Measurements from ENCODE around the gene BEGAIN. TPM values are rescaled to one million over a fixed set of nuclear protein-coding genes. Genes with fewer than 3 reads are reported as not detected.
A peak's percentile ranks its signal among the peaks of the same experiment; 100 is the strongest.

BEGAIN gene
- total RNA-seq, 1 donor from 2014 or later, result 7.0 TPM

GRCh38 chr14:100529561-100530031 lies 57.6 kb downstream of the BEGAIN start:
- H3K36me3 Mint-ChIP-seq (ENCODE audit: unreplicated experiment), result no peaks in the 10 kb centered on the region
- no peak overlapping the region for H3K4me3 Mint-ChIP-seq (ENCODE audit: unreplicated experiment)
- H3K4me1 Mint-ChIP-seq (ENCODE audit: low read depth, unreplicated experiment), result peaks cover 14% of the 10 kb centered on the region
- DNase-seq, result peak; percentile 12
- H3K9me3 Mint-ChIP-seq (ENCODE audit: unreplicated experiment), result peaks cover 3% of the 10 kb centered on the region
- no peak for TF ChIP-seq CTCF (IDR thresholded peaks at IDR 0.05; ENCODE audit: partially characterized antibody, unreplicated experiment)
- H3K27me3 Mint-ChIP-seq (ENCODE audit: unreplicated experiment), result peaks cover 2% of the 10 kb centered on the region
- no peak overlapping the region for H3K27ac Mint-ChIP-seq (ENCODE audit: unreplicated experiment)

- H3K4me1 Mint-ChIP-seq (ENCODE audit: low read depth, unreplicated experiment), result peaks cover 14% of the 10 kb centered on the region
- H3K4me3 Mint-ChIP-seq (ENCODE audit: unreplicated experiment), result no peak overlapping the region
- no peak for TF ChIP-seq CTCF (IDR thresholded peaks at IDR 0.05; ENCODE audit: partially characterized antibody, unreplicated experiment)
- peaks cover 2% of the 10 kb centered on the region for H3K9me3 Mint-ChIP-seq (ENCODE audit: unreplicated experiment)
- no peaks in the 10 kb centered on the region for H3K27me3 Mint-ChIP-seq (ENCODE audit: unreplicated experiment)
- no peaks in the 10 kb centered on the region for H3K36me3 Mint-ChIP-seq (ENCODE audit: unreplicated experiment)
- H3K27ac Mint-ChIP-seq (ENCODE audit: unreplicated experiment), result no peak overlapping the region
- DNase-seq, result peak; percentile 8
Observed at GRCh38 chr14:100528962-100529560, 58.2 kb downstream of the BEGAIN start.

GRCh38 chr14:100526632-100527031 lies 60.6 kb downstream of the BEGAIN start:
- no peak for TF ChIP-seq CTCF (IDR thresholded peaks at IDR 0.05; ENCODE audit: partially characterized antibody, unreplicated experiment)
- Mint-ChIP-seq H3K4me1 (ENCODE audit: low read depth, unreplicated experiment) (peaks cover 15% of the 10 kb centered on the region), H3K4me3 (ENCODE audit: unreplicated experiment) (no peak overlapping the region), H3K27ac (ENCODE audit: unreplicated experiment) (no peak overlapping the region), H3K27me3 (ENCODE audit: unreplicated experiment) (no peaks in the 10 kb centered on the region), H3K9me3 (ENCODE audit: unreplicated experiment) (peaks cover 2% of the 10 kb centered on the region), H3K36me3 (ENCODE audit: unreplicated experiment) (no peaks in the 10 kb centered on the region)
- no peak for DNase-seq

GRCh38 chr14:100526057-100526456 lies 61.2 kb downstream of the BEGAIN start:
- H3K27me3 Mint-ChIP-seq (ENCODE audit: unreplicated experiment), result peaks cover 2% of the 10 kb centered on the region
- H3K27ac Mint-ChIP-seq (ENCODE audit: unreplicated experiment), result no peak overlapping the region
- TF ChIP-seq CTCF (IDR thresholded peaks at IDR 0.05; ENCODE audit: partially characterized antibody, unreplicated experiment), result no peak
- H3K9me3 Mint-ChIP-seq (ENCODE audit: unreplicated experiment), result peaks cover 2% of the 10 kb centered on the region
- peaks cover 17% of the 10 kb centered on the region for H3K4me1 Mint-ChIP-seq (ENCODE audit: low read depth, unreplicated experiment)
- no peak overlapping the region for H3K4me3 Mint-ChIP-seq (ENCODE audit: unreplicated experiment)
- DNase-seq, result no peak
- H3K36me3 Mint-ChIP-seq (ENCODE audit: unreplicated experiment), result peaks cover 4% of the 10 kb centered on the region

- Mint-ChIP-seq H3K4me1 (ENCODE audit: low read depth, unreplicated experiment) (peaks cover 17% of the 10 kb centered on the region), H3K36me3 (ENCODE audit: unreplicated experiment) (peaks cover 4% of the 10 kb centered on the region), H3K27me3 (ENCODE audit: unreplicated experiment) (peaks cover 2% of the 10 kb centered on the region), H3K27ac (ENCODE audit: unreplicated experiment) (no peak overlapping the region), H3K9me3 (ENCODE audit: unreplicated experiment) (peaks cover 2% of the 10 kb centered on the region), H3K4me3 (ENCODE audit: unreplicated experiment) (no peak overlapping the region)
- DNase-seq, result peak; percentile 7
- TF ChIP-seq CTCF (IDR thresholded peaks at IDR 0.05; ENCODE audit: partially characterized antibody, unreplicated experiment), result no peak
Observed at GRCh38 chr14:100525615-100526014, 61.6 kb downstream of the BEGAIN start.
